Stomach (tissue), 4 donors: ENCODE results near the gene MAN2C1.

Experiments used
- CTCF ChIP-seq, 7 experiments: fragments of 450-650 bp in 4 of 7; fragments of 200-600 bp in 3 of 7; sonication (generic) in 3 of 7; IDR thresholded peaks; one replicate each; pipeline ENCODE4 v1.5.1; 2016 to 2019; ENCODE audit warnings: antibody characterized with exemption in 7 of 7, control low read depth in 2 of 7, mild to moderate bottlenecking in 1 of 7
- POLR2A ChIP-seq, 4 donors: fragments of 450-650 bp; IDR thresholded peaks; one replicate each; pipeline ENCODE4 v1.6.1; 2016; ENCODE audit warnings: antibody characterized with exemption in 4 of 4, control low read depth in 2 of 4, mild to moderate bottlenecking in 1 of 4, moderate library complexity in 1 of 4
- POLR2AphosphoS5 ChIP-seq, 3 donors: sonication (generic); formaldehyde crosslinking; IDR thresholded peaks; one replicate each; pipeline ENCODE4 v1.6.1; 2016; ENCODE audit warnings: antibody characterized with exemption in 3 of 3

DNA sequence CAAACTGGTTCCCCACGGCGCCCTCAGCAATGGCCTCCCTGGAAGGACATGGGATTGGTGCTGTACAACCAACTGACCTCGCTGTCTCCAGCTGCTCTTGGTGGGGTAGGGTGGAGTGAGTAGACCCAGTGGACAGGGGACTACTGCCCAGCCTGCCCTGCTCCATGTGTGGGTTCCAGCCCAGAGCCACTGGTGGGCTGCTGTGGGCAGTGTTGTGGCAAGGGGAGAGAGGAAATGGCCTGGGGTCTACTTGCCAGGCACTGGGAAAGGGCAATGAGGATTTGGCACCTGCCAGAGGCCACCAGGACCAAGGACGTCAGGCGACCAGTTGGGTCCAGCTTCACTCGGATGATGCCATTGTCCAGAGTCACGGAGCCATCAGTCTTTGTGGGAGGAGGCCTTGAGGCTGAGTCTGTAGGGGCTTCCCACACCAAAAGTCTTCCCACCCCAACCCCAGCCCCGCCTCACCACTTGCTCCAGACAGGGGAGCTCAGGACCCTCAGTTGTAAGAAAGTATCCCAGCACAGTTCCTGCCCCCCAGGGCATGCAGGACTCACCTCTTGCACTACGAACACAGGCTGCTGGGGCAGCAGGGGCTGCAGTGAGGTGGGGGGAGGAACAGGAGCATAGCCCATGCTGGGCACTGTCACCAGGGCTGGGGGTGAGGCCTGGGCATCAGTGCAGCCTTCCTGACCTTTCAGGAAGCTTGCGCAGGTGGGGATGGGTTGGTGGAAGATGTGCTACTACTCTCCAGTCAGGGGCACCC is 9.5 kb downstream of the MAN2C1 start:
- TF ChIP-seq POLR2A (IDR thresholded peaks at IDR 0.05) (no peak), CTCF (IDR thresholded peaks at IDR 0.05) (no peak), POLR2AphosphoS5 (IDR thresholded peaks at IDR 0.05) (no peak)
